GM11168 (cell line): ENCODE data around the gene GVQW3.
"Not testable (repeated sequence)": the region's sequence is repeated elsewhere in the genome, so short reads cannot be mapped to it uniquely, and the experiment has no call there.

Source experiments
- in situ Hi-C: fragments of 300-500 bp; cut with MboI; formaldehyde crosslinking; loops from one replicate; pipeline ENCODE4 v1.12.0; 2022; ENCODE audit warnings: low sequenced_read_pairs; ENCODE audit not compliant: unreplicated experiment

GVQW3 gene

GRCh38 chr11:76382209-76382608, 1.1 kb downstream of the GVQW3 start:
- in situ Hi-C loops = no loop called here

GRCh38 chr11:76385903-76386302, 4.8 kb downstream of the GVQW3 start:
- in situ Hi-C loops = no loop called here

GRCh38 chr11:76388408-76388807, 7.3 kb downstream of the GVQW3 start:
- in situ Hi-C loops = no loop called here

GRCh38 chr11:76391021-76391420, 9.9 kb downstream of the GVQW3 start:
- in situ Hi-C loops = no loop called here

- in situ Hi-C loops = no loop called here
These were observed 10.8 kb downstream of the GVQW3 start for GRCh38 chr11:76391811-76392475.

- in situ Hi-C loops = no loop called here
These were observed 11.7 kb downstream of the GVQW3 start for GRCh38 chr11:76392870-76393269.

GRCh38 chr11:76394411-76394810, 13.3 kb downstream of the GVQW3 start:
- in situ Hi-C loops = no loop called here

- in situ Hi-C loops = no loop called here
These were observed 14.2 kb downstream of the GVQW3 start for GRCh38 chr11:76395296-76395695.

GRCh38 chr11:76397383-76397782, 16.3 kb downstream of the GVQW3 start:
- in situ Hi-C loops = no loop called here

GRCh38 chr11:76400967-76401366, 19.8 kb downstream of the GVQW3 start:
- in situ Hi-C loops = no loop called here

GRCh38 chr11:76401484-76401883, 20.4 kb downstream of the GVQW3 start:
- in situ Hi-C loops = not testable (repeated sequence)

- in situ Hi-C loops = no loop called here
These were observed 25.2 kb downstream of the GVQW3 start for GRCh38 chr11:76406359-76406758.

- in situ Hi-C loops = no loop called here
These were observed 27.2 kb downstream of the GVQW3 start for GRCh38 chr11:76408171-76408965.

GRCh38 chr11:76410851-76411357, 29.8 kb downstream of the GVQW3 start:
- in situ Hi-C loops = no loop called here

- in situ Hi-C loops = no loop called here
These were observed 34.0 kb downstream of the GVQW3 start for GRCh38 chr11:76415073-76415472.

GRCh38 chr11:76419896-76420295, 38.8 kb downstream of the GVQW3 start:
- in situ Hi-C loops = no loop called here

GRCh38 chr11:76424379-76424778, 43.3 kb downstream of the GVQW3 start:
- in situ Hi-C loops = no loop called here

GRCh38 chr11:76424891-76425290, 43.8 kb downstream of the GVQW3 start:
- in situ Hi-C loops = no loop called here

GRCh38 chr11:76426660-76427059, 45.5 kb downstream of the GVQW3 start:
- in situ Hi-C loops = no loop called here

GRCh38 chr11:76436020-76436419, 54.9 kb downstream of the GVQW3 start:
- in situ Hi-C loops = no loop called here

- in situ Hi-C loops = no loop called here
These were observed 62.3 kb downstream of the GVQW3 start for GRCh38 chr11:76443268-76443980.
